Omental fat pad (tissue), 4 donors: Measurements from ENCODE around the gene TPGS2. TPM values are rescaled to one million over a fixed set of nuclear protein-coding genes. Genes with fewer than 3 reads are reported as not detected.
"Not testable (repeated sequence)": the region's sequence is repeated elsewhere in the genome, so short reads cannot be mapped to it uniquely, and the experiment has no call there.

ENCODE experiments used
- ATAC-seq: fragments of 150-250 bp; one replicate; pipeline ENCODE4 v1.9.1; 2016; ENCODE audit warnings: mild to moderate bottlenecking, moderate library complexity; ENCODE audit not compliant: low FRiP score
- DNase-seq: peaks from one replicate; pipeline ENCODE4 v3.0.0-alpha.2; 2019; ENCODE audit warnings: low spot score
- total RNA-seq, 4 donors: library from RNA; depleted of rRNA; stranded (reverse); fragments of >200 nt; gene quantifications; one replicate each; pipeline ENCODE4 v1.1.0, GENCODE V29; 2016
- TF ChIP-seq, protein P1 (sequence below), 3 donors: fragments of 450-650 bp; IDR thresholded peaks; one replicate each; pipeline ENCODE4 v1.5.1; 2016 to 2017; ENCODE audit warnings: antibody characterized with exemption in 3 of 3, mild to moderate bottlenecking in 3 of 3, moderate library complexity in 2 of 3

The TPGS2 gene
- total RNA-seq, result 100 to 1,000 TPM in 2 of 4 donors, 10 to 100 TPM in 2; 66.6 to 134 (median 101) TPM

DNA sequence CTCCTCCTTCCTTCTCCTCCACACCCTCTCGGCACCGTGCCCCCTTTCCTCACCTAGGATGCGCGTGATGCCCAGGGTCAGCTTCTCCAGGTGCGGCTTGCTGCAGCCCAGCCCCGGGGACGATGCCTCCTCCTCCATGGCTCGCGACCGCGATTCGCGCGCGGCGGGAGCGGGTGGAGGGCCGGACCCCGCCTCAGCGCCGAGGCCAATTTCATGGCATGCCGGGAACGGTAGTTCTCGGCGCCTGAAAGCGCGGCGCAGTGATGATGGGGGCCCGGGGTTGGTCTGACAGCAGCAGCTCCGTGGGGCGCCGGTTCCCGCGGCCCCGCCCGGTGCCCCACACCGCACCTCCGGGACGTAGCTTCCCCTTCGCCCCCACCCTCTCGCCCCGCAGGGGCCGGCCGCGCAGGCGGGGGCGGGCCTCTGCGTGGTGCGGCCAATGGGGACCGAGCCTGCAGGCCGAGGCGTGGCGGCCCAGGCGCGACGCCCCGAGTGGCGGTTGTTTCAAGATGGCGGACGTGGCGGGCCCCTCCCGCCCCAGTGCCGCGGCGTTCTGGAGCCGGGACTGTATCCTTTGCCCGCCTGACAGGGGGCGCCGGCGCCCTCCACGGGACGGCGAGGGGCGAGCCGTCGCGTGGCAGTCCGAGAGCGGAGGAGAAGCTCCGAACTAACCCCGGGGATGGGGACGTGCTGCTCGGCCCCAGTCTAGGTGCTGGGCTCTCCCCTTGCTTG, at the start of gene TPGS2, which contains the start of gene KIAA1328:
TPGS2 (minus strand) TSS at position 373 of the 732 bp plus-strand sequence; CDS start at position 138, 235 bp downstream.
KIAA1328 (plus strand) TSS at position 498 of the 732 bp plus-strand sequence; CDS start at position 510, 12 bp downstream.
- ATAC-seq (peak; percentile 98), DNase-seq (peak; percentile 33)
- TF ChIP-seq, protein P1, sequence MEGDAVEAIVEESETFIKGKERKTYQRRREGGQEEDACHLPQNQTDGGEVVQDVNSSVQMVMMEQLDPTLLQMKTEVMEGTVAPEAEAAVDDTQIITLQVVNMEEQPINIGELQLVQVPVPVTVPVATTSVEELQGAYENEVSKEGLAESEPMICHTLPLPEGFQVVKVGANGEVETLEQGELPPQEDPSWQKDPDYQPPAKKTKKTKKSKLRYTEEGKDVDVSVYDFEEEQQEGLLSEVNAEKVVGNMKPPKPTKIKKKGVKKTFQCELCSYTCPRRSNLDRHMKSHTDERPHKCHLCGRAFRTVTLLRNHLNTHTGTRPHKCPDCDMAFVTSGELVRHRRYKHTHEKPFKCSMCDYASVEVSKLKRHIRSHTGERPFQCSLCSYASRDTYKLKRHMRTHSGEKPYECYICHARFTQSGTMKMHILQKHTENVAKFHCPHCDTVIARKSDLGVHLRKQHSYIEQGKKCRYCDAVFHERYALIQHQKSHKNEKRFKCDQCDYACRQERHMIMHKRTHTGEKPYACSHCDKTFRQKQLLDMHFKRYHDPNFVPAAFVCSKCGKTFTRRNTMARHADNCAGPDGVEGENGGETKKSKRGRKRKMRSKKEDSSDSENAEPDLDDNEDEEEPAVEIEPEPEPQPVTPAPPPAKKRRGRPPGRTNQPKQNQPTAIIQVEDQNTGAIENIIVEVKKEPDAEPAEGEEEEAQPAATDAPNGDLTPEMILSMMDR (IDR thresholded peaks at IDR 0.05), result no peak

- not testable (repeated sequence) for DNase-seq, ATAC-seq
Measured at GRCh38 chr18:36873826-36874225, 45.0 kb upstream of the TPGS2 start.

GRCh38 chr18:36872329-36872728, 43.5 kb upstream of the TPGS2 start:
- ATAC-seq, result no peak
- TF ChIP-seq, protein P1 (IDR thresholded peaks at IDR 0.05), result no peak
- DNase-seq, result no peak

- TF ChIP-seq, protein P1 (IDR thresholded peaks at IDR 0.05), result no peak
- DNase-seq (no peak), ATAC-seq (no peak)
Measured at GRCh38 chr18:36871801-36872200, 43.0 kb upstream of the TPGS2 start.

DNA sequence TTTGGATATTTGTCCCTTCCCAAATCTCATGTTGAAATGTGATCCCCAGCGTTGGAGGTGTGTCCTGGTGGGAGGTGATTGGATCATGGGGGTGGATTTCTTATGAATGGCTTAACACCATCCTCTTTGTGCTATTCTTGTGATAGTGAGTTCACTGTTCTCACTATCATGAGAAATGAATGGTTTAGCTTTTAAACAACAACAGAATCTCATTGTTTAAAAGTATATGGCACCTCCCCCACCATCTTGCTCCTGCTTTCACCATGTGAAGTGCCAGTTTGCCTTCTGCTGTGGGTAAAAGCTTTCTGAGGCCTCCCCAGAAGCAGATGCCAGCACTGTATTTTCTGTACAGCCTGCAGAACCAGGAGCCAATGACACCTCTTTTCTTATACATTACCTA, 38.3 kb upstream of the TPGS2 start:
- TF ChIP-seq, protein P1 (IDR thresholded peaks at IDR 0.05), result no peak
- DNase-seq (no peak), ATAC-seq (no peak)

- ATAC-seq, result no peak
- TF ChIP-seq, protein P1 (IDR thresholded peaks at IDR 0.05), result no peak
Measured at GRCh38 chr18:36862182-36862581, 33.4 kb upstream of the TPGS2 start.

DNA sequence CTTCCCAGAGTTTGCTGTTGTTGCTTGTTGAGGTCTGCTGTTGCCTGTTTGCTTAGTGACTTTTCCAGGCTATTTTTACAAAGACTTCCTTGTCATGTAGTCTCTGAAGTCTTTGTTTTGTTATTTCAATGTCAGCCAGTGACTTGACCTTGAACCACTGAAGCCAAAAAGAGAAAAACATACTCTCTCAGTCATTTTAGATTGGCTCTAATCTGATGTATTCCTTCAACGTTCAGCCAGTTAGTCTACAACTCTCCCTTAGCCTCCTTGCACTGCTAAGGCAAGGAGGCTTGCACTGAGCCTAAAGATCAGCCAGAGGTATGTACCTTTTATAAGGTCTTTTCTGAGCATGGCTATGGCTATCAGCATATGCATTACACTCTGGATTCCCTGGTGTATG, 28.0 kb upstream of the TPGS2 start:
- ATAC-seq, result no peak
- DNase-seq, result no peak
- TF ChIP-seq, protein P1 (IDR thresholded peaks at IDR 0.05), result no peak

More at GRCh38 chr18:36862182-36862581, 33.4 kb upstream of the TPGS2 start:
- no peak for DNase-seq
